Measurements from ENCODE around the gene COX5B. TPM values are rescaled to one million over a fixed set of nuclear protein-coding genes. Genes with fewer than 3 reads are reported as not detected.
A peak's percentile ranks its signal among the peaks of the same experiment; 100 is the strongest.

COX5B gene
- total and polyA plus RNA-seq, 10 of the 15 experiments (the other 5 are each of a cell fraction or from before 2014, with no cell fraction given), result 69.5 to 518 (median 363) TPM

- ChIA-PET POLR2A (interaction anchor here (0.8 to 7.5 kb wide), 11 partner anchors 11 to 1601 kb away, joined by 3 to 132 read pairs (median 4); partner anchors contain the start of gene COX5B), RAD21 (ENCODE audit: unreplicated experiment) (interaction anchor here (1.1 to 5.9 kb wide), 8 partner anchors 11 to 72 kb away, joined by 3 to 76 read pairs (median 12); partner anchors contain the start of genes ANKRD36B and COX5B), CTCF (interaction anchor here (1.3 to 6.0 kb wide), 8 partner anchors 12 to 72 kb away, joined by 3 to 114 read pairs (median 8); partner anchors contain the start of gene COX5B), SMC1A (ENCODE audit: uncharacterized antibody, unreplicated experiment) (interaction anchor here (0.9 to 5.6 kb wide), 11 partner anchors 9 to 1599 kb away, joined by 3 to 81 read pairs (median 7); partner anchors contain the start of gene COX5B)
- BruUV-seq (replicated peaks), result no TSS peak
- FAIRE-seq (no peak), ATAC-seq (peak; percentile 58), DNase-seq (ENCODE audit: low read depth, low spot score) (no peak)
- Histone ChIP-seq H2AFZ (ENCODE audit: control insufficient read depth, low read depth, low read length) (peak overlapping the region; percentile 70), H3K4me2 (ENCODE audit: control insufficient read depth, insufficient read depth) (peak overlapping the region; percentile 90), H3K36me3 (ENCODE audit: control insufficient read depth in 2 of 2, insufficient read depth in 2 of 2, low read length in 1 of 2) (peaks cover 3 to 4% of the 10 kb centered on the region in 2 experiments; a peak in 2 of 4 replicates), H3K4me3 (peak overlapping the region; percentile 98), H3K79me2 (ENCODE audit: control insufficient read depth, insufficient read depth, low read length) (peaks cover 32% of the 10 kb centered on the region), H3K4me1 (ENCODE audit: control insufficient read depth, insufficient read depth, low read length) (no peaks in the 10 kb centered on the region; the same call in 1 of the 2 replicates), H3K27me3 (replicated peaks in 1 of 2; ENCODE audit: control insufficient read depth in 2 of 2, insufficient read depth in 2 of 2, low read length in 1 of 2) (no peaks in the 10 kb centered on the region), H4K20me1 (ENCODE audit: control insufficient read depth, insufficient read depth) (peaks cover 2% of the 10 kb centered on the region; the same call in 1 of the 2 replicates), H3K27ac (ENCODE audit: control insufficient read depth, insufficient read depth) (peak overlapping the region; percentile 96), H3K9me3 (replicated peaks; ENCODE audit: control insufficient read depth, insufficient read depth, low read length) (no peaks in the 10 kb centered on the region), H3K9ac (ENCODE audit: control insufficient read depth, insufficient read depth, low read length) (peak overlapping the region; percentile 96)
- intact Hi-C loops (cut with micrococcal nuclease; ENCODE audit: unreplicated experiment), result loop anchor here (2.0 kb wide), 2 partner anchors 16 to 72 kb away; partner anchors contain the start of gene COX5B
- in situ Hi-C loops (cut with MboI), result loop anchor here (10.0 kb wide), 1 partner anchor 1598 kb away; no protein-coding TSS in a partner anchor
- WGBS (ENCODE audit: insufficient coverage, insufficient replicate concordance, low lambda C conversion rate, missing lambda C conversion rate), result 12% methylated on average over 12 of the region's 12 CpGs
- TF ChIP-seq, protein P1, sequence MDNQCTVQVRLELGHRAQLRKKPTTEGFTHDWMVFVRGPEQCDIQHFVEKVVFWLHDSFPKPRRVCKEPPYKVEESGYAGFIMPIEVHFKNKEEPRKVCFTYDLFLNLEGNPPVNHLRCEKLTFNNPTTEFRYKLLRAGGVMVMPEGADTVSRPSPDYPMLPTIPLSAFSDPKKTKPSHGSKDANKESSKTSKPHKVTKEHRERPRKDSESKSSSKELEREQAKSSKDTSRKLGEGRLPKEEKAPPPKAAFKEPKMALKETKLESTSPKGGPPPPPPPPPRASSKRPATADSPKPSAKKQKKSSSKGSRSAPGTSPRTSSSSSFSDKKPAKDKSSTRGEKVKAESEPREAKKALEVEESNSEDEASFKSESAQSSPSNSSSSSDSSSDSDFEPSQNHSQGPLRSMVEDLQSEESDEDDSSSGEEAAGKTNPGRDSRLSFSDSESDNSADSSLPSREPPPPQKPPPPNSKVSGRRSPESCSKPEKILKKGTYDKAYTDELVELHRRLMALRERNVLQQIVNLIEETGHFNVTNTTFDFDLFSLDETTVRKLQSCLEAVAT (IDR thresholded peaks at IDR 0.05), result no peak
- no peak for TF ChIP-seq BCL11A (IDR thresholded peaks at IDR 0.05; ENCODE audit: low read depth, low read length)
- TF ChIP-seq, protein P2, sequence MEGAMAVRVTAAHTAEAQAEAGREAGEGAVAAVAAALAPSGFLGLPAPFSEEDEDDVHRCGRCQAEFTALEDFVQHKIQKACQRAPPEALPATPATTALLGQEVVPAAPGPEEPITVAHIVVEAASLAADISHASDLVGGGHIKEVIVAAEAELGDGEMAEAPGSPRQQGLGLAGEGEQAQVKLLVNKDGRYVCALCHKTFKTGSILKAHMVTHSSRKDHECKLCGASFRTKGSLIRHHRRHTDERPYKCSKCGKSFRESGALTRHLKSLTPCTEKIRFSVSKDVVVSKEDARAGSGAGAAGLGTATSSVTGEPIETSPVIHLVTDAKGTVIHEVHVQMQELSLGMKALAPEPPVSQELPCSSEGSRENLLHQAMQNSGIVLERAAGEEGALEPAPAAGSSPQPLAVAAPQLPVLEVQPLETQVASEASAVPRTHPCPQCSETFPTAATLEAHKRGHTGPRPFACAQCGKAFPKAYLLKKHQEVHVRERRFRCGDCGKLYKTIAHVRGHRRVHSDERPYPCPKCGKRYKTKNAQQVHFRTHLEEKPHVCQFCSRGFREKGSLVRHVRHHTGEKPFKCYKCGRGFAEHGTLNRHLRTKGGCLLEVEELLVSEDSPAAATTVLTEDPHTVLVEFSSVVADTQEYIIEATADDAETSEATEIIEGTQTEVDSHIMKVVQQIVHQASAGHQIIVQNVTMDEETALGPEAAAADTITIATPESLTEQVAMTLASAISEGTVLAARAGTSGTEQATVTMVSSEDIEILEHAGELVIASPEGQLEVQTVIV (IDR thresholded peaks at IDR 0.05; ENCODE audit: borderline replicate concordance, partially characterized antibody), result no peak
- no peak for TF ChIP-seq CBFB (IDR thresholded peaks at IDR 0.05; ENCODE audit: low read depth)
- TF ChIP-seq BMI1 (IDR thresholded peaks at IDR 0.05; ENCODE audit: borderline replicate concordance), result no peak
- no peak for TF ChIP-seq TCF12 (IDR thresholded peaks at IDR 0.05; ENCODE audit: low read depth, low read length)
- TF ChIP-seq, protein P3, sequence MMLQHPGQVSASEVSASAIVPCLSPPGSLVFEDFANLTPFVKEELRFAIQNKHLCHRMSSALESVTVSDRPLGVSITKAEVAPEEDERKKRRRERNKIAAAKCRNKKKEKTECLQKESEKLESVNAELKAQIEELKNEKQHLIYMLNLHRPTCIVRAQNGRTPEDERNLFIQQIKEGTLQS (IDR thresholded peaks at IDR 0.05; ENCODE audit: borderline replicate concordance, extremely low read depth, low read depth, low read length), result no peak
- TF ChIP-seq, protein P4, sequence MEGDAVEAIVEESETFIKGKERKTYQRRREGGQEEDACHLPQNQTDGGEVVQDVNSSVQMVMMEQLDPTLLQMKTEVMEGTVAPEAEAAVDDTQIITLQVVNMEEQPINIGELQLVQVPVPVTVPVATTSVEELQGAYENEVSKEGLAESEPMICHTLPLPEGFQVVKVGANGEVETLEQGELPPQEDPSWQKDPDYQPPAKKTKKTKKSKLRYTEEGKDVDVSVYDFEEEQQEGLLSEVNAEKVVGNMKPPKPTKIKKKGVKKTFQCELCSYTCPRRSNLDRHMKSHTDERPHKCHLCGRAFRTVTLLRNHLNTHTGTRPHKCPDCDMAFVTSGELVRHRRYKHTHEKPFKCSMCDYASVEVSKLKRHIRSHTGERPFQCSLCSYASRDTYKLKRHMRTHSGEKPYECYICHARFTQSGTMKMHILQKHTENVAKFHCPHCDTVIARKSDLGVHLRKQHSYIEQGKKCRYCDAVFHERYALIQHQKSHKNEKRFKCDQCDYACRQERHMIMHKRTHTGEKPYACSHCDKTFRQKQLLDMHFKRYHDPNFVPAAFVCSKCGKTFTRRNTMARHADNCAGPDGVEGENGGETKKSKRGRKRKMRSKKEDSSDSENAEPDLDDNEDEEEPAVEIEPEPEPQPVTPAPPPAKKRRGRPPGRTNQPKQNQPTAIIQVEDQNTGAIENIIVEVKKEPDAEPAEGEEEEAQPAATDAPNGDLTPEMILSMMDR (IDR thresholded peaks at IDR 0.05 in 2 of 3, conservative IDR thresholded peaks at IDR 0.05 in 1 of 3; ENCODE audit: control insufficient read depth in 2 of 3, extremely low read depth in 1 of 3, insufficient read depth in 1 of 3, low read depth in 3 of 3, low read length in 3 of 3), result no peak
- TF ChIP-seq SPI1 (IDR thresholded peaks at IDR 0.05; ENCODE audit: borderline replicate concordance, insufficient read depth, low read depth, low read length), result peak; percentile 43; the same call in 1 of the 2 replicates
- TF ChIP-seq, protein P5, sequence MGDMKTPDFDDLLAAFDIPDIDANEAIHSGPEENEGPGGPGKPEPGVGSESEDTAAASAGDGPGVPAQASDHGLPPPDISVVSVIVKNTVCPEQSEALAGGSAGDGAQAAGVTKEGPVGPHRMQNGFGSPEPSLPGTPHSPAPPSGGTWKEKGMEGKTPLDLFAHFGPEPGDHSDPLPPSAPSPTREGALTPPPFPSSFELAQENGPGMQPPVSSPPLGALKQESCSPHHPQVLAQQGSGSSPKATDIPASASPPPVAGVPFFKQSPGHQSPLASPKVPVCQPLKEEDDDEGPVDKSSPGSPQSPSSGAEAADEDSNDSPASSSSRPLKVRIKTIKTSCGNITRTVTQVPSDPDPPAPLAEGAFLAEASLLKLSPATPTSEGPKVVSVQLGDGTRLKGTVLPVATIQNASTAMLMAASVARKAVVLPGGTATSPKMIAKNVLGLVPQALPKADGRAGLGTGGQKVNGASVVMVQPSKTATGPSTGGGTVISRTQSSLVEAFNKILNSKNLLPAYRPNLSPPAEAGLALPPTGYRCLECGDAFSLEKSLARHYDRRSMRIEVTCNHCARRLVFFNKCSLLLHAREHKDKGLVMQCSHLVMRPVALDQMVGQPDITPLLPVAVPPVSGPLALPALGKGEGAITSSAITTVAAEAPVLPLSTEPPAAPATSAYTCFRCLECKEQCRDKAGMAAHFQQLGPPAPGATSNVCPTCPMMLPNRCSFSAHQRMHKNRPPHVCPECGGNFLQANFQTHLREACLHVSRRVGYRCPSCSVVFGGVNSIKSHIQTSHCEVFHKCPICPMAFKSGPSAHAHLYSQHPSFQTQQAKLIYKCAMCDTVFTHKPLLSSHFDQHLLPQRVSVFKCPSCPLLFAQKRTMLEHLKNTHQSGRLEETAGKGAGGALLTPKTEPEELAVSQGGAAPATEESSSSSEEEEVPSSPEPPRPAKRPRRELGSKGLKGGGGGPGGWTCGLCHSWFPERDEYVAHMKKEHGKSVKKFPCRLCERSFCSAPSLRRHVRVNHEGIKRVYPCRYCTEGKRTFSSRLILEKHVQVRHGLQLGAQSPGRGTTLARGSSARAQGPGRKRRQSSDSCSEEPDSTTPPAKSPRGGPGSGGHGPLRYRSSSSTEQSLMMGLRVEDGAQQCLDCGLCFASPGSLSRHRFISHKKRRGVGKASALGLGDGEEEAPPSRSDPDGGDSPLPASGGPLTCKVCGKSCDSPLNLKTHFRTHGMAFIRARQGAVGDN (IDR thresholded peaks at IDR 0.05), result peak; percentile 35; the same call in 1 of the 2 replicates
These were observed 16.6 kb downstream of the COX5B start for GRCh38 chr2:97662386-97662894.
